Measurements from ENCODE around the gene ABL1. TPM values are rescaled to one million over a fixed set of nuclear protein-coding genes. Genes with fewer than 3 reads are reported as not detected.

The ABL1 gene
- total RNA-seq, 1 experiment from 2014 or later = 83.6 TPM

DNA sequence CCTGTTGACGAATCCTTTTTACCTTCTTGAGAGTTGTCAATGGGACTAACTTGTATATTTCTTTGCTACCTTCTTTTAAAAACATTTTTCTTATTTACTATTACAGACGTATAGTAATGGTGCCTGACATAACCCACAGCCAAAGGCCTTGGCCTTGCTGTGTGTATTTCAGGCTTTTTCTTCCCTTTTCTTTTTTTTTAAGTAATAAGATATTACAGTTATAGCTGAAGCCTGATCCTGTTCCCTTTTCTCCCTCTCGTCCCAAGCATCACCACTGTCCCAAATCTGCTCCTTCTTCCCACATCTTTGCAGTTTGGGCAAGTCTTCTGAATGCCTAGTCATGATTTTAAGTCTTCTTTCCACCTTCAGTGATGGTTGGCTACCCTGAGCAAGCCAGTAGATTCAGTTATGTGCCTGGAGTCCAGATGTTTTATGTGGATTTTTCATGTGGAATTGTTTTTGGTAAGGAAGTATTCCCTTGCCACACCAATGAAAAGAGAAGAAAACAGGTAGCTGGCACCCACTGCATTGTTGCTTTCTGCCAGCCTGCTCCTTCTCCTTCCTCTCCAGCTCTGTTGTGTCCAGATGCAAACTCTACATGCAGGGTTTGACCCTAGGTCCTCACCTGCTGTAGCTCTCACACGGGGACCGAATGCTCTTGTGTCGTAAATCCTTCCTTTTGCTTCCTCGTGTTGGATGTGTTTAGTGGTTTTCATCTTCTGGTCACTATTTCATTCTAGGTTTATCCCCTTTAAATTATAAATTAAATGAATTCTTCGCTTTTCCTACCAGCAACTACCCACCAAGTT lies 26.5 kb downstream of the ABL1 start:
- Histone ChIP-seq H3K4me2 (ENCODE audit: insufficient read depth, insufficient read length, low read length) (no peak overlapping the region), H3K18ac (ENCODE audit: insufficient read length, low read depth, low read length) (no peak overlapping the region), H2BK5ac (ENCODE audit: insufficient read length, low read length) (no peak overlapping the region), H3K14ac (ENCODE audit: insufficient read depth, low read length) (no peak overlapping the region), H3K56ac (ENCODE audit: insufficient read length, low read depth, low read length) (no peak overlapping the region), H2BK120ac (ENCODE audit: low read depth, low read length, poor library complexity, severe bottlenecking) (no peak overlapping the region), H3K23ac (ENCODE audit: insufficient read length, low read depth, low read length) (no peak overlapping the region), H3K79me1 (ENCODE audit: insufficient read depth, low read depth, low read length, poor library complexity, severe bottlenecking) (no peaks in the 10 kb centered on the region), H4K91ac (ENCODE audit: insufficient read length, low read depth, low read length) (no peak overlapping the region), H3K27me3 (ENCODE audit: insufficient read depth, low read length) (no peaks in the 10 kb centered on the region), H2AK5ac (ENCODE audit: insufficient read length, low read length) (no peak overlapping the region), H3K9ac (ENCODE audit: extremely low read depth, insufficient read length, low read length) (no peak overlapping the region), H3K4me1 (ENCODE audit: insufficient read depth, low read length) (0 out of 2 replicates have a peak, but pooled peaks cover 2% of the 10 kb centered on the region), H4K8ac (replicated peaks; ENCODE audit: insufficient read length, low read depth, low read length) (no peak overlapping the region), H3K27ac (ENCODE audit: insufficient read length, low read depth, low read length) (no peak overlapping the region), H3K79me2 (ENCODE audit: insufficient read depth, low read length) (peaks cover 2% of the 10 kb centered on the region), H3K9me3 (ENCODE audit: control insufficient read depth, low read depth, low read length) (no peaks in the 10 kb centered on the region), H4K5ac (ENCODE audit: insufficient read length, low read depth, low read length) (no peak overlapping the region), H2BK15ac (ENCODE audit: low read depth, low read length) (no peak overlapping the region), H4K20me1 (ENCODE audit: control insufficient read depth, insufficient read depth, insufficient read length) (no peaks in the 10 kb centered on the region), H2BK20ac (ENCODE audit: low read depth, low read length, poor library complexity, severe bottlenecking) (no peak overlapping the region), H2AFZ (ENCODE audit: low read length) (no peak overlapping the region), H2BK12ac (ENCODE audit: insufficient read length, low read depth, low read length) (no peak overlapping the region), H3T11ph (ENCODE audit: low read length) (no peak overlapping the region), H3K4ac (ENCODE audit: low read depth, low read length) (no peak overlapping the region), H3K23me2 (ENCODE audit: insufficient read length, low read depth, low read length, poor library complexity, severe bottlenecking) (no peaks in the 10 kb centered on the region)
- WGBS (ENCODE audit: extremely low coverage, insufficient read length, low lambda C conversion rate) = no CpG with 5 or more reads among the region's 8 CpGs
- Mint-ChIP-seq H3K27ac (peak overlapping the region in 2 of 3 experiments; percentile 72 to 88; a peak in 4 of 7 replicates), H3K4me1 (peaks cover 10 to 23% of the 10 kb centered on the region in 2 experiments; a peak in 3 of 4 replicates), H3K9me3 (no peaks in the 10 kb centered on the region), H3K4me3 (no peak overlapping the region), H3K27me3 (ENCODE audit: low read depth) (no peaks in the 10 kb centered on the region), H3K36me3 (ENCODE audit: insufficient read depth in 1 of 3, low read depth in 3 of 3) (peaks cover 10 to 43% (median 37%) of the 10 kb centered on the region in 3 experiments; a peak in 6 of 7 replicates)
- no peak for DNase-seq
- TF ChIP-seq, protein P1, sequence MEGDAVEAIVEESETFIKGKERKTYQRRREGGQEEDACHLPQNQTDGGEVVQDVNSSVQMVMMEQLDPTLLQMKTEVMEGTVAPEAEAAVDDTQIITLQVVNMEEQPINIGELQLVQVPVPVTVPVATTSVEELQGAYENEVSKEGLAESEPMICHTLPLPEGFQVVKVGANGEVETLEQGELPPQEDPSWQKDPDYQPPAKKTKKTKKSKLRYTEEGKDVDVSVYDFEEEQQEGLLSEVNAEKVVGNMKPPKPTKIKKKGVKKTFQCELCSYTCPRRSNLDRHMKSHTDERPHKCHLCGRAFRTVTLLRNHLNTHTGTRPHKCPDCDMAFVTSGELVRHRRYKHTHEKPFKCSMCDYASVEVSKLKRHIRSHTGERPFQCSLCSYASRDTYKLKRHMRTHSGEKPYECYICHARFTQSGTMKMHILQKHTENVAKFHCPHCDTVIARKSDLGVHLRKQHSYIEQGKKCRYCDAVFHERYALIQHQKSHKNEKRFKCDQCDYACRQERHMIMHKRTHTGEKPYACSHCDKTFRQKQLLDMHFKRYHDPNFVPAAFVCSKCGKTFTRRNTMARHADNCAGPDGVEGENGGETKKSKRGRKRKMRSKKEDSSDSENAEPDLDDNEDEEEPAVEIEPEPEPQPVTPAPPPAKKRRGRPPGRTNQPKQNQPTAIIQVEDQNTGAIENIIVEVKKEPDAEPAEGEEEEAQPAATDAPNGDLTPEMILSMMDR (conservative IDR thresholded peaks at IDR 0.05) = no peak
